ENCODE results near the gene NTRK1.
A peak's percentile ranks its signal among the peaks of the same experiment; 100 is the strongest.
"Not testable (repeated sequence)": the region's sequence is repeated elsewhere in the genome, so short reads cannot be mapped to it uniquely, and the experiment has no call there.

Gene NTRK1

DNA sequence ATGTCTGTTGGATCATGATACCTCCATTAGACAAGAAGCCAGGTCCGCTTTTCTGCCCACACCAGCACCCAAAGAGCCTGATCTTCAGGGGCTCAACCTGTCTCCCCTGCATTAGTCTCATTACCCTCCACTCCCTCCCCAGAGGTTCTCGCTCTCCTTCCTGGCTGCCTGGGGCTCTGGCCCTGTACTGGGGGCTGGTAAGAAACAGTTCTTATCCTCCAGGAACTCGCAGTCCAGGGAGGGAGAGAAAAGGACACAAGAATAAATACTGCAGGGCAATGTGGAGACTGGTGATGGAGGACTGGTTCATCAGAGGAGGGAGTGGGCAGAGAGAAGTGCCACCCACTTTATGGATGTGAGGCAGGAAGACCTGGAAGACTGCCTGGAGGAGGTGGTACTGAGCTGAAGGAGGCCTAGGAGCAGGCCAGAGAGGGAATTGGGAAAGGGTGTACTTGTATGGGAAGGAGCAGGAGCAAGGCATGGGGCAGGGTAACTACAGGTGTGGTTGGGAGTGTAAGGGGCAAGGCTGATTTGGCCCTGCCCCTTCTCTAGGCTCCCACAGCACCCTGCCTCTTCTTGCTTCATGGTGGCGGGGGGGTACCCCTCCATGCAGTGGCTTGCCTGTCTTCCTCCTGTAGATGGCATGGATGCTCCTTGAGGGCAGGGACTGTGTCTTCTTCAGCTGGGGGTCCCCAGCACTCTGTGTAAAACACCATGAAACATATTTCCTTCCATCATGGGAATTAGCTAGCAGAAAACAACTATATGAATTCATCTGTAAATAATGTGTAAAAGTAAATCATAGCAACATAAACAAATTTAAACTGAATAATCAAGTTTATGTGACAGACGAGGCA is 64.7 kb downstream of the NTRK1 start:
- Histone ChIP-seq H3K14ac (ENCODE audit: low read length) (no peak overlapping the region), H3K23ac (ENCODE audit: low read length) (no peak overlapping the region), H3K27me3 (ENCODE audit: insufficient read depth, low read length) (peaks cover 68% of the 10 kb centered on the region), H3K4me1 (ENCODE audit: control insufficient read depth in 1 of 2, insufficient read depth in 2 of 2, low read length in 2 of 2) (peaks cover 11% of the 10 kb centered on the region in 2 experiments), H4K91ac (ENCODE audit: low read depth, low read length) (no peak overlapping the region), H3K79me2 (ENCODE audit: control insufficient read depth, insufficient read depth, low read length, poor library complexity) (no peaks in the 10 kb centered on the region), H2BK120ac (ENCODE audit: insufficient read depth, low read length, poor library complexity) (no peak overlapping the region), H3K18ac (ENCODE audit: low read length) (no peak overlapping the region), H3K36me3 (ENCODE audit: control insufficient read depth in 1 of 2, insufficient read depth in 2 of 2, low read length in 2 of 2) (no peaks in the 10 kb centered on the region), H3K9ac (ENCODE audit: low read length) (no peak overlapping the region), H4K8ac (ENCODE audit: low read depth, low read length) (no peak overlapping the region), H3K4me2 (ENCODE audit: low read length) (no peak overlapping the region), H3K79me1 (ENCODE audit: low read length) (no peaks in the 10 kb centered on the region), H3K4me3 (ENCODE audit: low read depth, low read length) (peak overlapping the region; percentile 8), H2BK12ac (ENCODE audit: low read length) (no peak overlapping the region), H3K4ac (ENCODE audit: low read depth, low read length) (no peak overlapping the region), H2BK5ac (ENCODE audit: low read depth, low read length, poor library complexity) (no peak overlapping the region), H4K12ac (ENCODE audit: low read depth, low read length) (no peak overlapping the region), H3K9me3 (ENCODE audit: insufficient read depth, low read depth, low read length) (peaks cover 4% of the 10 kb centered on the region), H2AK5ac (ENCODE audit: low read length) (no peak overlapping the region), H3K27ac (ENCODE audit: low read depth, low read length) (no peak overlapping the region), H2AFZ (ENCODE audit: insufficient read depth, low read length, poor library complexity) (no peak overlapping the region)
- no peak for DNase-seq
- no CpG with 5 or more reads among the region's 5 CpGs for WGBS (ENCODE audit: extremely low coverage, insufficient coverage, insufficient read length)

DNA sequence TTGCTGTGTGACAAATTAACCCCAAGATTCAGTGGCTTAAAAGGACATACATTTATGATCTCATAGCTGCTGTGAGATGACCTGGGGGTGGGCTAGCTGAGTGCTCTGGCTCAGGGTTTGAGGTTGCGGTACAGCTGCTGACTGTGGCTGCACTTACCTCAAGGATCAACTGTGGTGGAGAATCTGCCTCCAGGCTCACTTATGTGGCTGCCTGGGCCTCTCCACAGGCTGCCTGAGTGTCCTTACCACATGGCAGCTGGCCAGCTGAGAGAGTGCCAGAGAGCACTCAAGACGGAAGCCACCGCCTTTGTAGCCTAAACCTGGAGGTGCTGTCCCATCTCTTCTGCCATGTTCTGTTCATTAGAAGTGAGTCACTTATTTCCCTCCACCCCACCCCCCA is 65.5 kb downstream of the NTRK1 start:
- H3K27me3 ChIP-seq (ENCODE audit: insufficient read depth, low read length) = peaks cover 61% of the 10 kb centered on the region
- H3K4me3 ChIP-seq (ENCODE audit: low read depth, low read length) = no peak overlapping the region
- H3K27ac ChIP-seq (ENCODE audit: low read depth, low read length) = no peak overlapping the region
- no peak overlapping the region for H4K8ac ChIP-seq (ENCODE audit: low read depth, low read length)
- H3K9me3 ChIP-seq (ENCODE audit: insufficient read depth, low read depth, low read length) = peaks cover 4% of the 10 kb centered on the region
- H3K4me1 ChIP-seq (ENCODE audit: control insufficient read depth in 1 of 2, insufficient read depth in 2 of 2, low read length in 2 of 2) = peaks cover 7 to 8% of the 10 kb centered on the region in 2 experiments
- H3K36me3 ChIP-seq (ENCODE audit: control insufficient read depth in 1 of 2, insufficient read depth in 2 of 2, low read length in 2 of 2) = no peaks in the 10 kb centered on the region
- no peaks in the 10 kb centered on the region for H3K79me1 ChIP-seq (ENCODE audit: low read length)
- no peak overlapping the region for H2BK120ac ChIP-seq (ENCODE audit: insufficient read depth, low read length, poor library complexity)
- no peak overlapping the region for H3K4ac ChIP-seq (ENCODE audit: low read depth, low read length)
- no peak overlapping the region for H3K23ac ChIP-seq (ENCODE audit: low read length)
- H3K79me2 ChIP-seq (ENCODE audit: control insufficient read depth, insufficient read depth, low read length, poor library complexity) = no peaks in the 10 kb centered on the region
- no peak overlapping the region for H2BK12ac ChIP-seq (ENCODE audit: low read length)
- no peak for DNase-seq
- H3K14ac ChIP-seq (ENCODE audit: low read length) = no peak overlapping the region
- no peak overlapping the region for H4K12ac ChIP-seq (ENCODE audit: low read depth, low read length)
- H2BK5ac ChIP-seq (ENCODE audit: low read depth, low read length, poor library complexity) = no peak overlapping the region
- no peak overlapping the region for H2AFZ ChIP-seq (ENCODE audit: insufficient read depth, low read length, poor library complexity)
- no peak overlapping the region for H3K4me2 ChIP-seq (ENCODE audit: low read length)
- no peak overlapping the region for H4K91ac ChIP-seq (ENCODE audit: low read depth, low read length)
- WGBS (ENCODE audit: extremely low coverage, insufficient coverage, insufficient read length) = no CpG with 5 or more reads among the region's 3 CpGs
- H3K9ac ChIP-seq (ENCODE audit: low read length) = no peak overlapping the region
- no peak overlapping the region for H3K18ac ChIP-seq (ENCODE audit: low read length)
- no peak overlapping the region for H2AK5ac ChIP-seq (ENCODE audit: low read length)

DNA sequence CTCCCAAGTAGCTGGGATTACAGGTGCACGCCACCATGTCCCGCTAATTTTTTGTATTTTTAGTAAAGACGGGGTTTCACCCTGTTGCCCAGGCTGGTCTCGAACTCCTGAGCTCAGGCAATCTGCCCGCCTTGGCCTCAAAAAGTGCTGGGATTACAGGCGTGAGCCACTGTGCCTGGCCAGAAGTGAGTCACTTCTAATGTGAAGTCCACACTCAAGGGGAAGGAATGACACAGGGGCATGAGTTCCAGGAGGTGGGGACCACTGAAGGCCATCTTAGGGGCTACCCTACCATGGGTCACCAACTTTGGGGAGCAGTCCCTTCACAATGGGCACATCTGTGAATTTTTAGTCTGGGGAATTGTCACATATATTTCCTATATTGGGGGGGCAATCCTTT is 66.0 kb downstream of the NTRK1 start:
- H3K18ac ChIP-seq (ENCODE audit: low read length); H3K4ac ChIP-seq (ENCODE audit: low read depth, low read length); H4K91ac ChIP-seq (ENCODE audit: low read depth, low read length); H3K23ac ChIP-seq (ENCODE audit: low read length); H2AK5ac ChIP-seq (ENCODE audit: low read length); H3K79me2 ChIP-seq (ENCODE audit: control insufficient read depth, insufficient read depth, low read length, poor library complexity); H4K8ac ChIP-seq (ENCODE audit: low read depth, low read length); H2BK5ac ChIP-seq (ENCODE audit: low read depth, low read length, poor library complexity); H4K12ac ChIP-seq (ENCODE audit: low read depth, low read length); H3K9me3 ChIP-seq (ENCODE audit: insufficient read depth, low read depth, low read length); H2BK120ac ChIP-seq (ENCODE audit: insufficient read depth, low read length, poor library complexity); H3K79me1 ChIP-seq (ENCODE audit: low read length); DNase-seq; H3K4me1 ChIP-seq (ENCODE audit: control insufficient read depth in 1 of 2, insufficient read depth in 2 of 2, low read length in 2 of 2); H2AFZ ChIP-seq (ENCODE audit: insufficient read depth, low read length, poor library complexity); H3K27ac ChIP-seq (ENCODE audit: low read depth, low read length); H2BK12ac ChIP-seq (ENCODE audit: low read length); H3K4me3 ChIP-seq (ENCODE audit: low read depth, low read length); H3K4me2 ChIP-seq (ENCODE audit: low read length); H3K14ac ChIP-seq (ENCODE audit: low read length); H3K9ac ChIP-seq (ENCODE audit: low read length); H3K36me3 ChIP-seq (ENCODE audit: control insufficient read depth in 1 of 2, insufficient read depth in 2 of 2, low read length in 2 of 2): not testable (repeated sequence)
- WGBS (ENCODE audit: extremely low coverage, insufficient coverage, insufficient read length) = no CpG with 5 or more reads among the region's 6 CpGs
- H3K27me3 ChIP-seq (ENCODE audit: insufficient read depth, low read length) = peaks cover 56% of the 10 kb centered on the region

DNA sequence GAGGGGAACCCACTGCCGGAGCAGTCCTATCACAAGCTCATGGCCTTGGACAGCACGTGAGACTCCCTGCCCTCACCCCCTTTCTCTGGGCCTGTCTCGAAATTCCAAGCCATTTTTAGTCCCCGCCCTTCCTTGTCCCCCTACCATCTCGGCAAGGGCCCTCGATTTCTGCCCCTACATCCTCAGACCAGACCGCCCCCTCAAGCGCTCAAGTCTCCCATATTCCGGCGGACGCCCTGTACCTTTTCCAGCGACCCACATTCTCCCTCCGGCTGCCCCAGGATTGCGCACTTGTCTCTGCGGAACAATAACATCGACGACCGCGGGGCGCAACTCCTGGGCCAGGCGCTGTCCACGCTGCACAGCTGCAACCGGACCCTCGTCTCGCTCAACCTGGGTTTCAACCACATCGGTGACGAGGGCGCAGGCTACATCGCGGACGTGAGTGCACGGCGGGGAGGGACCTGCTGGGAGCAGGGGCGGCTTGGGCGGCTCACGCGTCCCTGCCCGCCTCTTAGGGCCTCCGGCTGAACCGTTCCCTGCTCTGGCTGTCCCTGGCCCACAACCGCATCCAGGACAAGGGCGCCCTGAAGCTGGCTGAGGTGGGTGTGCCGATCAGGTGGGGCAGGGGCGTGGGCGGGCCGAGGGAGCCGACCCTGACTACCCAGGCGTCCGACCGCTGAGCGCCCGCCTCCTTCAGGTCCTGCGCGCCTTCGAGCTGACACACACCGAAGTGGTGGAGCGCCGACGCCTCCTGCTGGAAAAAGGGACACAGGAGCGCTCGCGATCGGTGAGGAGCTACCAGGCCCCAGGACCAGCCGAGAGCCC is 66.8 kb downstream of the NTRK1 start:
- no peak overlapping the region for H3K14ac ChIP-seq (ENCODE audit: low read length)
- no peak overlapping the region for H2BK120ac ChIP-seq (ENCODE audit: insufficient read depth, low read length, poor library complexity)
- H3K27ac ChIP-seq (ENCODE audit: low read depth, low read length) = no peak overlapping the region
- no peak overlapping the region for H3K23ac ChIP-seq (ENCODE audit: low read length)
- no peak overlapping the region for H4K12ac ChIP-seq (ENCODE audit: low read depth, low read length)
- H3K79me1 ChIP-seq (ENCODE audit: low read length) = no peaks in the 10 kb centered on the region
- H3K4me1 ChIP-seq (ENCODE audit: control insufficient read depth in 1 of 2, insufficient read depth in 2 of 2, low read length in 2 of 2) = peaks cover 7 to 8% of the 10 kb centered on the region in 2 experiments
- no peak overlapping the region for H2AFZ ChIP-seq (ENCODE audit: insufficient read depth, low read length, poor library complexity)
- H3K4ac ChIP-seq (ENCODE audit: low read depth, low read length) = no peak overlapping the region
- H3K18ac ChIP-seq (ENCODE audit: low read length) = no peak overlapping the region
- H3K4me2 ChIP-seq (ENCODE audit: low read length) = peak overlapping the region; percentile 90
- H3K9me3 ChIP-seq (ENCODE audit: insufficient read depth, low read depth, low read length) = peaks cover 2% of the 10 kb centered on the region
- H2AK5ac ChIP-seq (ENCODE audit: low read length) = no peak overlapping the region
- H2BK12ac ChIP-seq (ENCODE audit: low read length) = no peak overlapping the region
- no peaks in the 10 kb centered on the region for H3K36me3 ChIP-seq (ENCODE audit: control insufficient read depth in 1 of 2, insufficient read depth in 2 of 2, low read length in 2 of 2)
- no peak overlapping the region for H2BK5ac ChIP-seq (ENCODE audit: low read depth, low read length, poor library complexity)
- H3K4me3 ChIP-seq (ENCODE audit: low read depth, low read length) = peak overlapping the region; percentile 33
- DNase-seq = peak; percentile 64 to 82
- peaks cover 49% of the 10 kb centered on the region for H3K27me3 ChIP-seq (ENCODE audit: insufficient read depth, low read length)
- no peak overlapping the region for H3K9ac ChIP-seq (ENCODE audit: low read length)
- no peak overlapping the region for H4K8ac ChIP-seq (ENCODE audit: low read depth, low read length)
- H3K79me2 ChIP-seq (ENCODE audit: control insufficient read depth, insufficient read depth, low read length, poor library complexity) = no peaks in the 10 kb centered on the region
- no peak overlapping the region for H4K91ac ChIP-seq (ENCODE audit: low read depth, low read length)
- no CpG with 5 or more reads among the region's 64 CpGs for WGBS (ENCODE audit: extremely low coverage, insufficient coverage, insufficient read length)
